Dendritic cell treated with granulocyte-macrophage colony-stimulating factor and Interleukin-4, amounts not matched to agents 40 ng/mL and 50 ng/mL, for 4 days (primary cell): ENCODE data around the gene GGTLC3.
"Not testable (repeated sequence)": the region's sequence is repeated elsewhere in the genome, so short reads cannot be mapped to it uniquely, and the experiment has no call there.

Experiments
- H3K27ac Mint-ChIP-seq: one replicate; pipeline ENCODE4 v1.8.0; 2022; ENCODE audit warnings: mild to moderate bottlenecking, mixed read lengths
- H3K27me3 Mint-ChIP-seq: one replicate; pipeline ENCODE4 v1.8.0; 2022; ENCODE audit warnings: mild to moderate bottlenecking, mixed read lengths
- H3K36me3 Mint-ChIP-seq: one replicate; pipeline ENCODE4 v1.8.0; 2022; ENCODE audit warnings: low read depth, mixed read lengths
- H3K4me1 Mint-ChIP-seq: one replicate; pipeline ENCODE4 v1.8.0; 2022; ENCODE audit warnings: low read depth, mixed read lengths
- H3K4me3 Mint-ChIP-seq: one replicate; pipeline ENCODE4 v1.8.0; 2022; ENCODE audit warnings: mild to moderate bottlenecking, moderate library complexity, mixed read lengths
- H3K9me3 Mint-ChIP-seq: one replicate; pipeline ENCODE4 v1.8.0; 2022; ENCODE audit warnings: mixed read lengths
- intact Hi-C: fragments of 100-400 bp; cut with micrococcal nuclease; formaldehyde crosslinking; loops from one replicate; pipeline ENCODE4 v1.15.0; 2022

GGTLC3 gene

DNA sequence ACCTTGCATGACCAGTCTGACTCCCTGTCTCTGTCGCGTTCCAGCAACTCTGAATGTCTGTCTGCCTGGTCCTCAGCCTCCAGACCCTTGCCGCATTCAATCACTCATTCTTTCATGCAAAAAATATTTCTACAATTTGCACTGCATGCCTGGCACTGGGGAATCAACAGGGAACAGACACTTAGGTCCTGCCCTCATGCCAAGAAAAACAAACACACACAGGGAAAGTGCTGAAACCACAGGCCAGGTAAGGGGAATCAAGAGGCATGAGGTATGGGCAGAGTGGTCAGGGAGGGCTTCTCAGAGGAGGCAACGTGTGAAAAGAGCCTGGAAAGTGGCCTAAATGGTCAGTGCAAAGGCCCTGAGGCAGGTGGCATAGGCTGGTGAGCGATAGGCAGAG is at the start of gene GGTLC3:
Gene GGTLC3, minus strand, starts transcription at position 101 of the 400 bp plus-strand sequence. CDS start 264 bp downstream, outside the sequence.
- H3K9me3 Mint-ChIP-seq, H3K27ac Mint-ChIP-seq, intact Hi-C loops, H3K27me3 Mint-ChIP-seq, H3K4me1 Mint-ChIP-seq, H3K36me3 Mint-ChIP-seq, H3K4me3 Mint-ChIP-seq: not testable (repeated sequence)

DNA sequence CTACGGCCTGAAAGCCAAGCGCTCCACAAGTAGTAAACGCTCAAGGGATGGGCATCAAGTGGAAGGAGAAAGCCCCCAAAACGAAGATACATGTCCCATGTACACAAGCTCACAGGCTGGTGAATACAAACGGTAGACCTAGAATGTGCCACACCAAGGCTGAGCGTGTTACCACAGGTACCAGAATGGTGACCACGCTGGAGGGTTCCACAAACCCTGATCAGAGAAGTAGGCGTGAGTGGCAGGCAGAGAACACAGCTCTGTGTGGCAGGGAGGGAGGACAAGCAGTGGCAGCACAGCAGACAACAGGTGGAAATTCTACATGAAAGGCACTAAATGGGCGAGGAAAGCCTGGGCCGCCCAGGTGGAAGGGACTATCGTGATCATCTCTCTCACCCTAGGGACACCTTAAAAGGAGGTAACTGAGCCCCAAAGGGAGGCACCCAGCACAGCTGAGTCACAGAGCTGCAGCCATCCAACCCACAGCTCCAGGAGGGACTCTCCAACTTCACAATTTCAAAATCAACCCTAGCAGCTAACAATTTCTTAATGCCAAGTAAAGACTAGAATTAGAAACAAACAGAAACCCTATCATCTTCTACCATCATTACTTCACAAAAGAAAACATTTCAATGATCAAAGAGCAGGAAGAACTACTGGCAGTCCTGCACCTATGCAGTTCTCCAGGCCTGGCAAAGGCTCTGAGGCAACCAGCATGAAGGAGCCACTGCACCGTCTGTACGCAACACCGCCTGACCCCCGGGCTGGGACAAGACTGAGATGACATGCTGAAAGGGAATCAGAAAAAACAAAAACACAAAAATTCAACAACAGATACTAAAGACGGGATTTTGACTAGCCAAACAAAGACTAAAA is 42.4 kb upstream of the GGTLC3 start:
- H3K36me3 Mint-ChIP-seq, H3K27ac Mint-ChIP-seq, H3K4me3 Mint-ChIP-seq, intact Hi-C loops, H3K4me1 Mint-ChIP-seq, H3K27me3 Mint-ChIP-seq, H3K9me3 Mint-ChIP-seq: not testable (repeated sequence)

DNA sequence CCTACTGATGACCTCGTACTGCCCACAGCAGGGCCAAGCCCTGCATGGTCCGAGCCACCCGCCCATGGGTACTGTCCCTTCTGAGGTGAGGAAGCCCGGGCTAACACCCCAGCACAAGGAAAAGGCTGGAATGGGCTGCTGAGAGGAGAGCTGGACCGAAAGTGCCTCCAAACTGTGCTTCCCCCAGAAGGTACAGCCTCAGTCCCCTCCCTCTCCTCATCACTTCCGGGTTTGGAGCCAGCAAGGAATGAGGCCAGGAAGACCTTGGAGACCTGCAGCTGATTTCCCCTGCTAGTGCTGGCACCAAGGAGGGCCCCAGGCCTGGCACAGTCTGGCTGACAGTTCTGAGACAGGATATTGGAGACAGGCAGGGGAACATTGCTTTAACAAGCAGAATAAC is 41.0 kb upstream of the GGTLC3 start:
- H3K36me3 Mint-ChIP-seq, intact Hi-C loops, H3K9me3 Mint-ChIP-seq, H3K27ac Mint-ChIP-seq, H3K4me3 Mint-ChIP-seq, H3K4me1 Mint-ChIP-seq, H3K27me3 Mint-ChIP-seq: not testable (repeated sequence)

DNA sequence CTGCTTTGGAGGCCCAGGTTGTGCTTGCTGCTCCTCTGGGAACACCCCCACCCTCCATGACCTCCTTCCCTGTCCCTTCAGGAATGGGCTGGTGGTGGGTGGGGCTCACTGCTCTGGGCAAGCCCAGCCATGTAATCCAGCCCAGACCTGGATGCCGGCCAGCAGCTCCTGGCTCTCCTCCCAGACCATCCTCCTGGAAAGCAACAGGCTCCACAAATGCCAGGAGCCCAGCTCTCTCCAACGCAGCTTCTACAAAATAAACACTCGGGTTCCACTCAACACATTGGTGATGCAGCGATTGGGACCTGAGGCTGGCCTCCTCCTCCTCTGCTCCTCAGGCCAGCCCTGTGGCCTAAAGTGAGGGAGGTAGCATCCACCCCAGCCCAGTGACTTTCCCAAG is 40.6 kb upstream of the GGTLC3 start:
- H3K4me1 Mint-ChIP-seq, intact Hi-C loops: not testable (repeated sequence)

DNA sequence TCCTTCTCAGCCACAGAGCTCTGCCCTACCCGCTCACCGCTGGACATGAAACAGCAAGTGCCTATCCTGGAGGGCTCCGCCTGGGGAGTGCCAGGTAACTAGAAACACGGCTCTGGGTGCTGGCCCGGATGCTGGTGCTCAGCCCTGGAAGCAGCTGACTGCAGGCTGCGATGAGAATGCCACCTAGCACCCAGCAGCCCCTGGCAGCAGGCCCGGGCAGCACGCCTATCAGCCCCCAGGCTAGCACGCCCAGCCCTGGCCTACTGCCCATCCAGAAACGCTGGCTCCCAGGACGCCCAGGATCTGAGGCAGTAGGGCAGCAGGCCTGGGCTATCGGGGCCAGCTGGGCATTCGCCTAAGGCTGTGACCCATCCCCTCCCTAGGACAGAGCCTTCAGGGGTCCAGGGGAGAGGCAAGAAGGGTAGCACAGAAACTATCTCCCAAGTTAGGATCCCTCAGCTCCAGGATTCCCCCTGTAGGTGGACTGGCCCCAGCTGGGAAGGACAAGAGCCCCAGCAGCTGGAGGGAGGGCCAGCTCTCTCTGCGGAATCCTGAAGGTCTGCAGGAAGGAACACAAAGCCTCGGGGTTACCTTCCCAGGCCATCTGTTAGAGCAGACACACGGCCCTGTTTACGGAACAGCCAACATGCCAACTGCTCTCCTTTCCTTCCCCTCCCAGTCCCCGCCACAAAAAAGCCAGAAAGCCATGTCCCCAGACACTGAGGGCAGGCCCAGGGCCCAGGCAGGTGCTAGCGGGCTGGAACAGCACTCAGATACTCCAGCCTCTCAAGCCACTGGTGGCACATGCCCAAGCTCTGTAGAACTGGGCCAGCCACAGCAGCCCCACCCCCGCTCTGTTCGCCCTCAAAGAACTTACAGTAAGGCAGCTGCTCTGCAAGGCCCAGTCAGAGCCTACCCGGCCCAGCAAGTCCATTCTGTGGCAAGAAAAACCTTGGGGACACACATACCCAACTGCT is 36.6 kb upstream of the GGTLC3 start:
- H3K36me3 Mint-ChIP-seq, H3K9me3 Mint-ChIP-seq, H3K4me1 Mint-ChIP-seq, H3K4me3 Mint-ChIP-seq, intact Hi-C loops, H3K27me3 Mint-ChIP-seq, H3K27ac Mint-ChIP-seq: not testable (repeated sequence)

More for the DNA sequence above, 40.6 kb upstream of the GGTLC3 start:
- H3K36me3 Mint-ChIP-seq, H3K4me3 Mint-ChIP-seq, H3K27ac Mint-ChIP-seq, H3K27me3 Mint-ChIP-seq, H3K9me3 Mint-ChIP-seq: not testable (repeated sequence)

DNA sequence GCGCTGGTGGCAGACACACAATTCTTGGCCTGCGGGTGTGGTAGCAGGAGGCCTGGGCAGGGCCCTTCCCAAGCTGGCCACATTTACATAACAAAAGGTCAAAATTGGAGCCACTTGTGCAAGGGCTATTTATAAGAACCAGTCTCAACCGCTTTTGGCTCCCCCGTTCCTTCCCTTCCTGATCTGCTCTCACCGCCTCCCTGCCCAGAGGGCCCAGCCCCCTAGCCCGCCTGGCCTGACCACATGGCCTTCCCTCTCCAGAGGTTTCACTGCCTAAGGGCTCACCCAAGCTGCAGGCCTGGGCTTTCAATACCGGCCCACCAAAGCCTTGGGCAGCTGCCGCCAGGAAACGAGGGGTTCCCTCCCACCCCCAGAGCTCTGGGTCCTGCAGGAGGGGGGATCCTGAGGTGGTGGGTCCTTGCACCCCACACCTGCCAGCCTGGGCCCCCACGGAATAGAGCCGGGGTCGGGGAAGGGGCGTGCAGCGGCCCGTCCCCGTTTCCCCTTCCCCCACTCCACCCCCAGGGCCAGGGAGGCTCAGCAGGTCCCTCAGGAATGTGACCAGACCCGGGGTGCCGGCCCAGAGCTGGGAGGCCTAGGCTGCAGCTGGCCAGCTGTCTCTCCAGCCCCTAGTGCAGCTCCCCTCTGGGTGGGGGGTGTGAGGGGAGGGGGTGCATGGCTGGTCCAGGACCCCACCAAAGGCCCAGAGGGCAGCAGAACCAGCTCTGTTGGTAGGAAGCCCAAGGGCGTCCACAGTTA is 35.1 kb upstream of the GGTLC3 start:
- intact Hi-C loops, H3K27me3 Mint-ChIP-seq, H3K36me3 Mint-ChIP-seq, H3K9me3 Mint-ChIP-seq, H3K4me1 Mint-ChIP-seq, H3K27ac Mint-ChIP-seq, H3K4me3 Mint-ChIP-seq: not testable (repeated sequence)

DNA sequence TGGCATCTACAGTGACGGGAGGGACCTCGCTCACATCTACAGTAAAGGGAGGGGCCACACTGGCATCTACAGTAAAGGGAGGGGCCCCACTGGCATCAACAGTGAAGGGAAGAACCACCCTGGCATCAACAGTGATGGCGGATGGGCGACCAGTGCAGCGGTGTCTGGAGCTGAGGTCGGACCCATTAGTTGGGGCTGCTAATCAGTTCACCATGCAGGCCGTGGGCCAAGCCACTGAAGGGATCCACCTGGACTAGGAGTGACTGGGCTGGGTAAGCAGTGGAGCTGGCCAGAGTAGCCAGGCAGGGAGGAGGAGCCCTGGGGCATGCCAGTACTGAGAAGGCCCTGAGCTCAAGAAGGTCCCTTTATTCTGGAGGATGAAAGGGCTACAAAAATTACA is 33.1 kb upstream of the GGTLC3 start:
- H3K9me3 Mint-ChIP-seq, H3K36me3 Mint-ChIP-seq, H3K27ac Mint-ChIP-seq, intact Hi-C loops, H3K4me1 Mint-ChIP-seq, H3K4me3 Mint-ChIP-seq, H3K27me3 Mint-ChIP-seq: not testable (repeated sequence)

DNA sequence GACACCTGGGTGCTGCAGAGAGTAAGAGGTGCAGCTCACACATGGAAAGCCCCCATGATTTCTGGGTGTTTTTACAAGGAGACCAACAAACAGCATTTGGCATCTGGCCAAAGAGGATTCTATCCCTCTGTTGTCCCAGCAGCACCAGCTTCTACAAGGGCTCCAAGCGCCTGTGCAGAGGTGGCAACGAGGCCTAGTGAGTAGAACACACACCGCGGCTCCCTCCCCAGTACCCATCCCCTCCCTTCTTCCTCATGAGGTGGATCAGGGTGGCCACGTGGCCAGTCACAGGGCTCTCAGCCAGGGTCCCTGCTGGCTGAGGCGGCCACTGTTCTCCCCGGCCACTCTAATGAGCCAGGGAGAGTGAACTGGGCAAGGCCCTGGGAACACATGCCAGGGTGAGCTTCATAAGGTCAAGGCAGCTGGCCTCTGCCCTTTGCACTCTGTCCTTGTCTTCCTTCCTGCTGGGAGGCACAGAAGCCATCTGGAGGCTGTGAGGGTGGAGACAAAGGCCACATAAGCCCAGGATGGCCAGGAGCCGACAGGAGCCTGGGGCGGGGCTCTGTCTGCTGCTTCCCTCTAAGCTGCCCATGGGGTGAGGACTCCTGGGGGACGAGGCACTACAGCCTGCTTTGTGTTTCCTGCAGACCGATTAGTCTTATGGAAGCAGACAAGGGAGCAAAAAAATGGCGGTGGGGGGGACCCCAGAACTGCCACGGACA is 31.7 kb upstream of the GGTLC3 start:
- H3K27me3 Mint-ChIP-seq, H3K4me3 Mint-ChIP-seq, H3K27ac Mint-ChIP-seq, H3K4me1 Mint-ChIP-seq, H3K9me3 Mint-ChIP-seq, intact Hi-C loops, H3K36me3 Mint-ChIP-seq: not testable (repeated sequence)

DNA sequence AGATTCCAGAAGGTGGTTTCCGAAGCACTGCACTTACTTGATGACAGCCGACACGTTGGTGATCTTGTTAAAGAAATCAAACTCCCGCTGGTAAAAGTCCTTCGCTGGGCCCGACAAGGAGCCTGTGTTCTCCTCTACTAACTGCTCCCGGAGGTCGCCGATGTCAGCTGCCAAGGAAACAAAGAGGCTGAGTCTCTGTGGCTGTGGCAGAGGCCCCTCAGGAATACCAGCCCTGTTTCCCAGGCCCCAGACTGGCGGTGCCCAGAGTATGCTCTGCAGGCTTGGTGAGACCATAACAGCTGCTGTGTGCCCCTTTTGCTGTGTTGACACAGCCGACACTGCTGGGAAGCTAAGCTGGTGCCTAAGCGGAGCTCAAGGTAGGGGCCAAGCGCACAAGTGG is 26.7 kb upstream of the GGTLC3 start:
- peaks cover 11% of the 10 kb centered on the region for H3K36me3 Mint-ChIP-seq
- H3K9me3 Mint-ChIP-seq, H3K27me3 Mint-ChIP-seq, H3K4me1 Mint-ChIP-seq, intact Hi-C loops, H3K4me3 Mint-ChIP-seq, H3K27ac Mint-ChIP-seq: not testable (repeated sequence)

DNA sequence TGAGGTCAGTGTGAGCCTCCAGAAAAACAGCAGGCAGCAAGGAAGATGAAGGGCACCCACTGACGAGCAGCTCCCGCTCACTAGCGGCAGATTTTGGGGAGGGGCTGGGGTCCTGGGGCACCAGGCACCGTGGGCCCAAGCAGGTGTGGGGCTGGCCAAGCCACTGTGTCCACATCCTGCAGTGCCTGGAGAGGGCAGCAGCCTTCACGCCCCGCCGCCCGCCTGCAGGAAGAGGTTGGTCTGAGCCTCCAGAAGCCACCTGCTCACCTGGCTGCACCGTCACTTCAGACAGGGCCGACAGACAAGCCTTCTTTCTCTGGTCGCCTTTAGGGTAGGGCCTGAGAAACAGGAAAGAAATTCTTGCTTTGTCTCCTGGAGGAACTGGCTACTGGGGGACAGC is 25.4 kb upstream of the GGTLC3 start:
- H3K9me3 Mint-ChIP-seq, H3K4me3 Mint-ChIP-seq, H3K4me1 Mint-ChIP-seq, intact Hi-C loops, H3K27ac Mint-ChIP-seq, H3K27me3 Mint-ChIP-seq: not testable (repeated sequence)
- peaks cover 11% of the 10 kb centered on the region for H3K36me3 Mint-ChIP-seq

DNA sequence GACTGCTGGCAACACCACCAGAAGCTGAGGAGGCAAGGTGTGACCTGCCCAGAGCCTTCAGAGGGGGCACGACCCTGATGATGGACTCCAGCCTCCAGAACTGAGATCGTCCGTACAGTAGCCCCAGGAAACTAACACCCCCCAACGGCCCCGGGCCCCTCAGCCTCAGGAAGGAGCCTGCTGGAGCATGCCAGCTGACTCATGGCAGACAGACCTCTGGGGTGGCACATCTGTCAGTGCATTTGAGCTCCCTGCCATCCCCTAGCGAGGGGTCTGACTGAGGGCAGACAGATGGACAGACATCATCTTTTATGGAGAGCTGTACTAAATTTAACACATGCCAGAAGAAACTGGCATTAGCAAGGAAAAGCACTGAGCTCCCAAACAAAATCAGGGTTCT is 22.0 kb upstream of the GGTLC3 start:
- H3K27me3 Mint-ChIP-seq, H3K9me3 Mint-ChIP-seq, H3K27ac Mint-ChIP-seq, intact Hi-C loops, H3K4me1 Mint-ChIP-seq, H3K4me3 Mint-ChIP-seq: not testable (repeated sequence)
- H3K36me3 Mint-ChIP-seq: peaks cover 11% of the 10 kb centered on the region

DNA sequence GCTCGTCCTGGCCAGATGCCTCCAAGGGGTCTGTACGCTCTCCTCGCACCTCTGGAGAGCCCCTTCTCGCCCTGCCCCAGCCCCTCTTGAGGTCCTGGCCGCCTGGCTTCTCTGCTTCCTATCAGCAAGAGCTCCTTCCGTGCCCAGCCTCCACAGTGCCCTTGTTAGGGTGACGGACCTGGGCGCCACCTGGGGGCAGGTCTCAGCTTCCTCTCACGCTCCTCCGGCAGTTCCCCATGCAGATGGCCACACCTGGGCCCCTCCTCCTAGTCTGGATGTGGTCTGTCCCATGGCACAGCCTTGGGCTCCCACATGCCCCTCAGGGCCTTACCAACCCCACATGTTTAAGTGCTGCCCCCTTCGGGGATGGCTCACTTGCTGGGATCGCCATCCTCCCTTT is 16.4 kb upstream of the GGTLC3 start:
- not testable (repeated sequence) for H3K27ac Mint-ChIP-seq, H3K27me3 Mint-ChIP-seq

DNA sequence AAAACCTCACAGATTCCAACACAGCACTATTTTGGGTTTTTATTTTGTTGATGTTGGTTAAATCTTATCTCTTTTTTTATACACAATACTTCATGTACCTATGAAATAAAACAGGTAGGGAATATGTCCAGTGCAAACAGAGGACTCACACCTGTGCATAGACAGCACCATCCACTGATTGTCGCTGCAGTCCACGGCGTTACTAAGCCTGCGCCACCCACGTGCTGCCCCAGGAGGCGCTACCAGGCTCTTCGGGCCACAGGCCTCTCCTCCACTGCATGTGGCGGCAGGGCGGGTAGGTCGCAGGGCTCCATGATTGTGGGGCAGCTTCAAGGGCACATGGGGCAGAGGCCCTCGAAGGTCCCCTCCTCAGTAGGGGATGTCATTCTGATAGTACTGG is 15.7 kb upstream of the GGTLC3 start:
- H3K36me3 Mint-ChIP-seq, H3K9me3 Mint-ChIP-seq, H3K27me3 Mint-ChIP-seq, H3K27ac Mint-ChIP-seq, H3K4me3 Mint-ChIP-seq, intact Hi-C loops, H3K4me1 Mint-ChIP-seq: not testable (repeated sequence)

More for the DNA sequence above, 16.4 kb upstream of the GGTLC3 start:
- H3K4me3 Mint-ChIP-seq, H3K9me3 Mint-ChIP-seq, intact Hi-C loops, H3K36me3 Mint-ChIP-seq, H3K4me1 Mint-ChIP-seq: not testable (repeated sequence)
